OCI-LY3 (cell line): ENCODE data around the gene ASPRV1.

ENCODE experiments used
- H2AFZ ChIP-seq: fragments of 200-600, 300-600 bp; shearing (Covaris generic); 2 replicates; pipeline ENCODE4 v1.6.0; 2014; ENCODE audit warnings: antibody characterized with exemption, low read depth, low read length
- H3K27ac ChIP-seq: fragments of 200-600, 300-600 bp; sonication (generic); 2 replicates; pipeline ENCODE4 v1.5.1; 2014; ENCODE audit warnings: mild to moderate bottlenecking, low read length, moderate library complexity, mixed read lengths
- H3K27me3 ChIP-seq: fragments of 200-600, 300-600 bp; sonication (generic); 2 replicates; pipeline ENCODE4 v1.6.1; 2014; ENCODE audit warnings: low read depth, low read length, mixed read lengths
- H3K36me3 ChIP-seq: fragments of 200-600, 300-600 bp; sonication (generic); replicated peaks from 2 replicates; pipeline ENCODE3; 2014; ENCODE audit warnings: low read depth, low read length, mixed read lengths
- H3K4me1 ChIP-seq: fragments of 300-600, 200-600 bp; sonication (generic); 2 replicates; pipeline ENCODE4 v1.6.1; 2014; ENCODE audit warnings: low read length, mixed read lengths
- H3K4me2 ChIP-seq: fragments of 200-600, 300-600 bp; sonication (generic); 2 replicates; pipeline ENCODE4 v1.6.1; 2014; ENCODE audit warnings: low read length, mixed read lengths
- H3K4me3 ChIP-seq: fragments of 300-600, 200-600 bp; sonication (generic); 2 replicates; pipeline ENCODE4 v1.5.1; 2014; ENCODE audit warnings: antibody characterized with exemption, mild to moderate bottlenecking, low read length, moderate library complexity
- H3K79me2 ChIP-seq: fragments of 300-600, 200-600 bp; shearing (Covaris generic); 2 replicates; pipeline ENCODE4 v1.6.1; 2014; ENCODE audit warnings: mild to moderate bottlenecking, low read length, mixed read lengths
- H3K9ac ChIP-seq: fragments of 300-600, 200-600 bp; shearing (Covaris generic); 2 replicates; pipeline ENCODE4 v1.6.0; 2014; ENCODE audit warnings: mild to moderate bottlenecking, low read length, moderate library complexity
- H3K9me3 ChIP-seq: fragments of 200-600, 300-600 bp; shearing (Covaris generic); 2 replicates; pipeline ENCODE4 v1.6.1; 2014; ENCODE audit warnings: low read length, mixed read lengths; ENCODE audit not compliant: insufficient read depth
- H4K20me1 ChIP-seq: fragments of 200-600, 300-600 bp; sonication (generic); 2 replicates; pipeline ENCODE4 v1.6.1; 2016; ENCODE audit warnings: low read length, mixed read lengths; ENCODE audit not compliant: insufficient read depth
- CTCF ChIP-seq: fragments of 200-600, 300-600 bp; sonication (generic); IDR thresholded peaks from 2 replicates; pipeline ENCODE4 v1.5.1; 2014; ENCODE audit warnings: antibody characterized with exemption, low read length, low read depth
- EZH2phosphoT487 ChIP-seq: fragments of 200-600 bp; shearing (Covaris generic); IDR thresholded peaks from 2 replicates; pipeline ENCODE4 v1.6.1; 2018; ENCODE audit warnings: antibody characterized with exemption, mixed run types, low read depth

ASPRV1 gene

GRCh38 chr2:69937968-69938367 is 23.5 kb downstream of the ASPRV1 start:
- Histone ChIP-seq H3K4me3 (no peak overlapping the region), H3K27ac (no peak overlapping the region), H4K20me1 (no peaks in the 10 kb centered on the region), H3K9ac (no peak overlapping the region), H3K79me2 (no peaks in the 10 kb centered on the region), H3K36me3 (no peaks in the 10 kb centered on the region), H3K4me1 (peaks cover 18% of the 10 kb centered on the region), H3K9me3 (no peaks in the 10 kb centered on the region), H3K27me3 (no peaks in the 10 kb centered on the region), H2AFZ (no peak overlapping the region), H3K4me2 (no peak overlapping the region)
- TF ChIP-seq CTCF, result no peak
- TF ChIP-seq EZH2phosphoT487, result no peak

- H3K36me3 ChIP-seq, result no peaks in the 10 kb centered on the region
- H3K79me2 ChIP-seq, result no peaks in the 10 kb centered on the region
- H3K4me1 ChIP-seq, result peaks cover 20% of the 10 kb centered on the region
- H2AFZ ChIP-seq, result no peak overlapping the region
- no peak overlapping the region for H3K4me2 ChIP-seq
- no peak overlapping the region for H3K4me3 ChIP-seq
- H3K27me3 ChIP-seq, result no peaks in the 10 kb centered on the region
- H3K27ac ChIP-seq, result no peak overlapping the region
- H3K9ac ChIP-seq, result no peak overlapping the region
- H3K9me3 ChIP-seq, result no peaks in the 10 kb centered on the region
- no peaks in the 10 kb centered on the region for H4K20me1 ChIP-seq
- TF ChIP-seq EZH2phosphoT487, result no peak
- no peak for TF ChIP-seq CTCF
Measured at GRCh38 chr2:69936906-69937305, 24.5 kb downstream of the ASPRV1 start.

GRCh38 chr2:69935011-69935410 is 26.4 kb downstream of the ASPRV1 start:
- Histone ChIP-seq H3K79me2 (no peaks in the 10 kb centered on the region), H3K4me3 (no peak overlapping the region), H3K4me2 (no peak overlapping the region), H3K27ac (no peak overlapping the region), H2AFZ (no peak overlapping the region), H3K9me3 (no peaks in the 10 kb centered on the region), H3K36me3 (no peaks in the 10 kb centered on the region), H3K27me3 (no peaks in the 10 kb centered on the region), H3K9ac (no peak overlapping the region), H3K4me1 (peaks cover 20% of the 10 kb centered on the region), H4K20me1 (no peaks in the 10 kb centered on the region)
- TF ChIP-seq CTCF (no peak), EZH2phosphoT487 (no peak)

GRCh38 chr2:69934614-69934908 is 26.9 kb downstream of the ASPRV1 start:
- Histone ChIP-seq H3K4me2 (peak overlapping the region; percentile 63), H3K36me3 (no peaks in the 10 kb centered on the region), H3K9ac (0 out of 2 replicates have a peak overlapping the region, but pooled peaks have one; percentile 0), H3K27ac (no peak overlapping the region), H2AFZ (no peak overlapping the region), H3K27me3 (no peaks in the 10 kb centered on the region), H3K4me1 (peaks cover 20% of the 10 kb centered on the region), H3K79me2 (no peaks in the 10 kb centered on the region), H3K9me3 (no peaks in the 10 kb centered on the region), H4K20me1 (no peaks in the 10 kb centered on the region), H3K4me3 (0 out of 2 replicates have a peak overlapping the region, but pooled peaks have one; percentile 5)
- TF ChIP-seq CTCF (no peak), EZH2phosphoT487 (no peak)
